Measurements from ENCODE around the gene GNRH2.

Gene GNRH2

GRCh38 chr20:3085571-3086072 is 42.2 kb downstream of the GNRH2 start:
- no peaks in the 10 kb centered on the region for H3K27me3 ChIP-seq (ENCODE audit: insufficient read depth, low read depth)
- no peak for TF ChIP-seq CTCF (conservative IDR thresholded peaks at IDR 0.05; ENCODE audit: low read depth, low read length)
- no peak overlapping the region for H3K27ac ChIP-seq
- H2AFZ ChIP-seq (ENCODE audit: low read depth), result no peak overlapping the region
- H3K4me2 ChIP-seq, result no peak overlapping the region
- H3K79me2 ChIP-seq (ENCODE audit: insufficient read depth, low read depth), result no peaks in the 10 kb centered on the region
- no peak overlapping the region for H3K9ac ChIP-seq
- no peak overlapping the region for H3K4me3 ChIP-seq (IDR thresholded peaks at IDR 0.05; ENCODE audit: insufficient read depth, low read depth, low read length)
- H3K36me3 ChIP-seq (ENCODE audit: insufficient read depth), result no peaks in the 10 kb centered on the region
- no peaks in the 10 kb centered on the region for H4K20me1 ChIP-seq (ENCODE audit: insufficient read depth)
- H3K4me1 ChIP-seq (ENCODE audit: low read depth, poor library complexity, severe bottlenecking), result no peaks in the 10 kb centered on the region

GRCh38 chr20:3088031-3088430 is 44.6 kb downstream of the GNRH2 start:
- Histone ChIP-seq H3K4me2 (no peak overlapping the region), H3K27me3 (ENCODE audit: insufficient read depth, low read depth) (no peaks in the 10 kb centered on the region), H3K4me1 (ENCODE audit: low read depth, poor library complexity, severe bottlenecking) (no peaks in the 10 kb centered on the region), H3K36me3 (ENCODE audit: insufficient read depth) (no peaks in the 10 kb centered on the region), H3K27ac (no peak overlapping the region), H3K4me3 (IDR thresholded peaks at IDR 0.05; ENCODE audit: insufficient read depth, low read depth, low read length) (no peak overlapping the region), H4K20me1 (ENCODE audit: insufficient read depth) (no peaks in the 10 kb centered on the region), H2AFZ (ENCODE audit: low read depth) (no peak overlapping the region), H3K79me2 (ENCODE audit: insufficient read depth, low read depth) (no peaks in the 10 kb centered on the region), H3K9ac (no peak overlapping the region)
- TF ChIP-seq CTCF (conservative IDR thresholded peaks at IDR 0.05; ENCODE audit: low read depth, low read length), result no peak

GRCh38 chr20:3090565-3090964 is 47.1 kb downstream of the GNRH2 start:
- Histone ChIP-seq H2AFZ (ENCODE audit: low read depth) (no peak overlapping the region), H3K9ac (no peak overlapping the region), H3K4me1 (ENCODE audit: low read depth, poor library complexity, severe bottlenecking) (no peaks in the 10 kb centered on the region), H4K20me1 (ENCODE audit: insufficient read depth) (no peaks in the 10 kb centered on the region), H3K27ac (no peak overlapping the region), H3K4me3 (IDR thresholded peaks at IDR 0.05; ENCODE audit: insufficient read depth, low read depth, low read length) (no peak overlapping the region), H3K27me3 (ENCODE audit: insufficient read depth, low read depth) (no peaks in the 10 kb centered on the region), H3K36me3 (ENCODE audit: insufficient read depth) (no peaks in the 10 kb centered on the region), H3K79me2 (ENCODE audit: insufficient read depth, low read depth) (no peaks in the 10 kb centered on the region), H3K4me2 (no peak overlapping the region)
- TF ChIP-seq CTCF (conservative IDR thresholded peaks at IDR 0.05; ENCODE audit: low read depth, low read length), result no peak

- Histone ChIP-seq H3K79me2 (ENCODE audit: insufficient read depth, low read depth) (no peaks in the 10 kb centered on the region), H3K36me3 (ENCODE audit: insufficient read depth) (no peaks in the 10 kb centered on the region), H3K4me3 (IDR thresholded peaks at IDR 0.05; ENCODE audit: insufficient read depth, low read depth, low read length) (no peak overlapping the region), H3K4me1 (ENCODE audit: low read depth, poor library complexity, severe bottlenecking) (no peaks in the 10 kb centered on the region), H2AFZ (ENCODE audit: low read depth) (no peak overlapping the region), H3K9ac (no peak overlapping the region), H4K20me1 (ENCODE audit: insufficient read depth) (no peaks in the 10 kb centered on the region), H3K27me3 (ENCODE audit: insufficient read depth, low read depth) (no peaks in the 10 kb centered on the region), H3K4me2 (no peak overlapping the region), H3K27ac (no peak overlapping the region)
- no peak for TF ChIP-seq CTCF (conservative IDR thresholded peaks at IDR 0.05; ENCODE audit: low read depth, low read length)
These were observed 49.4 kb downstream of the GNRH2 start for GRCh38 chr20:3092611-3093379.
